NCI-H1436 (cell line): ENCODE measurements around the gene TRAF3.
"Not testable (repeated sequence)": the region's sequence is repeated elsewhere in the genome, so short reads cannot be mapped to it uniquely, and the experiment has no call there.

Source experiments
- DNase-seq: peaks from one replicate; lab custom pipeline; 2025; lab: John Stamatoyannopoulos, UW

TRAF3 gene

DNA sequence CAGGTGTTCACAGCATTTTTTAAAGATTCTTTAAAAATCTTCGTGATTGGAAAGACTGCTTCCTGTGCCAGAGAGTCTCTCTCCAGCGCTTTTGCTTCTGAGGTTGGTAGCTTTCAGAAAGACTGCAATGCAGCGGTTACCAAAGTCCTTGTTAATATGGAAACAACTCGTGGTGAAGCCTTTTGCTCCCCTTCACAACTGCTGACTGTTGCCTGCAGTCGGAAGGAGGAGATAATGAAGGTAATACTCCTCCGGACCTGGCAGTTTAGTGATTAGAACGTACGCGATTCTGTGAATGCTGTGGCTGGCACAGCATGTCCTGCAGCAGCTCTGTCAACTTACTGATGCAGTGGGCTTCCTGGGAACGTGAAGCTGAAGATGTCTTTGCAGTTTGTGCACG, 50.9 kb downstream of the TRAF3 start:
- DNase-seq: no peak

DNA sequence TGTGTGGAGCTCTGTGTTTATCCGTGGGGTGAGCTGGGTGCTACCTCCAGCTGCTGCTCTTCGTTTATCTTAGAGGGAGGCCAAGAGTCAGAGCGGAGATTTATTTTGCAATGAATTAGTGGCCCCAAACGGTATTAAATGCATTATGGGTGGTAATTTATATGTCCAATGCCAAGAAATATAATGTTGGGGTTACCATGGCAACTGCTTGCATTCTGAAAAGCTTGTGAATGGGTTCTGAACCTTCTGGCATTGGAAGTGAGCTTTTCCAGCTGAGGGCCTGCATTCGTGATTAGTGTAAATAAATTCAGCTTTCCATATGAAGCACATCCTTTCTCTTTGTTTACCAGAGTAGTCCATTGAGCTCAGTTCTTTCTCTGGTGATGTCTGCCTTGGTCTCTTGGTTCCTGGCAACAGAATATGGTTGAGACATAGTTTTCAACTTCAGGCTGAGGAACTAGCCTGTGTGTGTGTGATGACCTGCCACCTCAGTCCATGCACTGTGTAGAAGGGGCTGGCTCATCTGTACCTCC, 51.8 kb downstream of the TRAF3 start:
- DNase-seq: no peak

DNA sequence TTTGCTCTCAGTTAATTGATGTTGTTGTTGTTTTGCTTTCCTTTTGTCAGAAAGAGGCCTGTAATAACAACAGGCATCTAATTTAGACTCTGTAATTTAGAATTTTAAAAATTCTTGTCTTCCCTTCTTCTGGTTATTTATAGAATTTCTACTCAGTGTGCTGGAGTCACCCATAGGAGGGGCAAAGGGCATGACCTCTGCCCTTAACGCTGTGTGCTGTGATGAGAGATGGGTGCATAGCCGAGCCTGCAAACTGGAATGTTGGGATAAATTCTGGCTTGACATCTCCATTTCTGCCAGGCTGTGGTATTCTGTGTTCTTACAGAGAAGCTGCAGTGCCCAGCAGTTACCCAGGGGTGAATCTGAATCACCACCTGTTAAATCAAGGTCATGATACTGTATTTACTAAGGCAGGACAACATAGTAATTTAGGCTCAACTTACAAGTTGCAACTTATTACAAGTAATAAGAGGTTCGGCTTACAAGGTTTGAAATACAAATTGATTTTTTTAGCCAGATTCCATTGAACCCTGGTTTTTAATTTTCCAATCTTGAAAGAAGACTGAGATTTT, 53.3 kb downstream of the TRAF3 start:
- no peak for DNase-seq

DNA sequence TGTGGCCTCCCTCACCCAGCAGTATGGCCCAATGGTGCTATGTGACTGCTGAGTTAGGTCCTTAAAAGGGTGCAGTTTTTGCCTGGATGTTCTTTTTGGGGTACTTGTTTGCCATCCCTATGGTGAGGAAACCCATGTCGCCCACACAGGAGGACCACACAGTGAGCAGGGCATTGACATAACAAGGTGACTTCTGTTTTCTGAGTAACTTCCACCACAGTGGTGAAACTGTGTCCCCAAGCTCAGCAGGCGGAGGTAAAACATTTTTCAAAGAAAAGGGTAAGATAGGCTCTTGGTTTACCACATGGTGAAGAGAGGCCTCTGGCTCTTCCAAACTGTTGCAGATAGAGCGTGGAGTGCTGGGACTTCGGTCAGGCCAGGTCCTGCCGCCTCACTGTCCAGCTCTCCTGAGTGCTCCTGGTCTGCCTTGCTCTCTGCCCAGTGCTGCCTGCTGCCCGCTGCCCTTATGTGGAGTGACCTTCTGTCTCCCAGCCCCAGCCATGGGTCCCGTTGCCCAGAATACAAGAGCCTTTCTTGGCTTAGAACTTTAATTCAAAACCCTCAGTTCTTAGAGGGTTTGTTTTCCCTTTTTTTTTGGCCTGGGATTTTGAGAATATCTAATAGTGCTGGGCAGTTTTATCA, 54.0 kb downstream of the TRAF3 start:
- DNase-seq: no peak

DNA sequence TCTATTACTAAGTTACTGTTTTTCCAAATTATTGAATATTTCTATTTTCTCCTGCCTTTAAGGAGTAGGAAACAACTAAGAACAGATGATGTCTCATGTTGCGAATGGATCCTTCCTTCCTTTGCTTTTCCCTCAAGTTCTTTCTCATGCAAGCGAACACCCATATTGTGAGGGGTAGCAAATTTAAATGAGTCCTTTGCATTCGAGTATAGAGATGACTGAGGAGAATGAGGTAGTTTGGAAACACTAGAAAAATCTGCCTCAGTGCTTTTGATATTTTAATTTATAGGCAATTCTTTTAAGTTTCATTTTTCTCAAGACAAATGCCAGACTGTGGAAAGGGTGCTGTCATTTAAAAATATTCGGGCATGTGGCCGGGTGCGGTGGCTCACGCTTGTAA, 56.1 kb downstream of the TRAF3 start:
- DNase-seq: no peak

DNA sequence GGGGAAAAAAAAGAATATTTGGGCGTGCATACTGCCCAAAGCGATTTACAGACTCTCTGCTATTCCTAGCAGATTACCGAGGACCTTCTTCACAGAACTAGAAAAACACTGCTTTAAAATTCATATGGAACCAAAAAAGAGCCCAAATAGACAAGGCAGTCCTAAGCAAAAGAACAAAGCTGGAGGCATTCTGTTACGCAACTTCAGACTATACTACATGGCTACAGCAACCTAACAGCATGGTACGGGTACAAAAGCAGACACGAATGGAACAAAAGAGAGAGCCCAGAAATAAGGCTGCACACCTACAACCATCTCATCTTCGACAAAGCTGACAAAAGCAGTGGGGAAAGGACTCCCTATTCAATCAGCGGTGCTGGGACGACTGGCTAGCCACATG, 56.7 kb downstream of the TRAF3 start:
- DNase-seq: no peak

DNA sequence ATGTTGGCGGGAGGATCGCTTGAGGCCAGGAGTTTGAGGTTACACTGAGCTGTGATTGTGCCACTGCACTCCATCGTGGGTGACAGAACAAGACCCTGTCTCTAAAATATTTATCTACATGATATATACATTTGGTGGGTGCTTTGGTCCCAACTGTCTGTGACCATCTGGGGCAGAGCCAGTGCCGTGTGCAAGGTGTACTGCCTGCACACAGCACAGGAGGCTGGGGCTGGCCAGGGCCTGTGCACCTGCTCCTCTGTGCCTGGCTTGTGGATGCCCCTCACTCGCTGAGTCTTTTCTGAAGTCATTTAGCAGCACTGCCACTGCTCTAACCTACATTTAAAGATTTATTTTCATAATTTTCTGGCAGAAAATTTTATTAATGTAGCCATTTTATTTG, 58.7 kb downstream of the TRAF3 start:
- no peak for DNase-seq

DNA sequence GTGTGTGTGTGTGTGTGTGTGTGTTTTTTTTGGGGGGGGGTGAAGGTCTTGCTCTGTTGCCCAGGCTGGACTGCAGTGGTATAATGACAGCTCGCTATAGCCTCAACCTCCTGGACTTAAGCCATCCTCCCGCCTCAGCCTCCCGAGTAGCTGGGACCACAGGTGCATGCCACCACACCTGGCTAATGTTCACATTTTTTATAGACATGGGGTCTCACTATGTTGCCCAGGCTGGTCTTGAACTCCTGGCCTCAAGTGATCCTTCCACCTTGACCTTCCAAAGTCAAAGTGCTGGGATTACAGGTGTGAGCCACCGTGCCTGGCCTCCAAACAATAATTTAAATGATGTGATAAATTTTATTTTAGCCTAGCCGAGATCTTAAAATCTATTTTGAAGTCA, 59.9 kb downstream of the TRAF3 start:
- not testable (repeated sequence) for DNase-seq

DNA sequence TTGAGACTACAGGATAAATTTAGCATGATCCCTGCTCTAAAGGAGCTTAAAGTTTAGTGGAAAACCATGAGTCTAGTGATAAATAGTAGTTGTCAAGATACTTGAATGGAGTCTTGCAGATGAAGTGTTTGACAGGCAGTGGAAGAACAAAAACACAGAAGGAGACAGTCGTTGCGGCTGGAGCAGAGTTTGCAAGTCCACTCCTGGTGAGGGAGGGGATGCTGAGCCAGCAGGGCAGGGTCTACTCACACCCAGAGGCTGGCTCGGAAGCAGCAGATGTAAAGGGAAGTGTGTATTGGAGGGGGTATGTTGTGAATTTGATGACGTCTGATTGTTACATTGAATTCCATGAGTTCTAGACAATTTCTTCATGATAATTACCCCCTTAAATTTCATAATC, 61.3 kb downstream of the TRAF3 start:
- DNase-seq: no peak

DNA sequence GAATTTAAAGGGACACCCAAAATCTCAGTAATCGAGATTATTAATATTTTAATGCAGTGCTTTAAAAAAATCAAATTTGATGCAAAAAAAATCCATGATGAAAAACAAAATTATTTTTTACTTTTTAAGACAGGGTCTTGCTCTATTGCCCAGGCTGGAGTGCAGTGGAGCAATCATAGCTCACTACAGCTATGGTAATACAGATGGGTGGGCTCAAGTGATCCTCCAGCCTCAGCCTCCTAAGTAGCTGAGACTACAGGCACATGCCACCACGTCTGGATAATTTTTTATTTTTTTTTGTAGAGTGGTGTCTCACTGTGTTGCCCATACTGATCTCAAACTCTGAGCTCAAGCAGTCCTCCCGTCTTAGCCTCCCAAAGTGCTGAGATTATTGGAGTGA, 62.9 kb downstream of the TRAF3 start:
- DNase-seq: no peak

DNA sequence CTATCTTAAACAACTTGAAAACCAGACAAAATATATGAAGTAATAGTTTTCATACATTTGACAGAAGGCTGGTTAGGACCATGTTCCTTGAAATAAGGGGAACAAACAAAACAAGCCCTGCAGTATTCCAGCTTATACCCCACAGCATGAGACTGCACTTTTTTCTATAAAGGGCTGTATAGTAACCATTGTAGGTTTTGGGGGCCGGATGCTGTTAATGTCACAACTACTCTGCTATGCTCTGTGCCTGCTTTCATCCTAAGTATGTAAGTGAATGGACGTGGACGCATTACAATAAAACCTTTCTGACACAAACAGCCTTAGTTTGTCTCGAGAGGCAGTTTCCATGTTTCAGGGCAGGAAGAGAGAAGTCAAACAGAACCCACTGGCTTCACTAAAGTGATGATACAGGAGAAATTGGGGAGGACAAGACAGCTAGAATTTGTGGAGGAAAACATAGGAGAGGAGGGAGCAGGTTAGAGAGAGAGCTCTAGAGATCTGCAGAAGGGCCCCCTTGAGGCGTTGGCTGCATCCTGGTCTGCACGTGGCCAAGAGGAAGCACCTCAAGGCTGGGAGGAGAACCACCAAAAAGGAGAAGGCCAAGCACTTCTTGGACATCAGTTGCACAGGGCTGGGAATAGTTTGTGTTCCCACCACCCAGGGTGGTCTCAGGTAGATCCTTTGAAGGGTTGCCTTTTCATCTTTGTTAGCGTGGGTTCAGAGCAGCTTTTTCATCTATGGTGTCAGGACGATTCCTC, 63.7 kb downstream of the TRAF3 start:
- DNase-seq: no peak

DNA sequence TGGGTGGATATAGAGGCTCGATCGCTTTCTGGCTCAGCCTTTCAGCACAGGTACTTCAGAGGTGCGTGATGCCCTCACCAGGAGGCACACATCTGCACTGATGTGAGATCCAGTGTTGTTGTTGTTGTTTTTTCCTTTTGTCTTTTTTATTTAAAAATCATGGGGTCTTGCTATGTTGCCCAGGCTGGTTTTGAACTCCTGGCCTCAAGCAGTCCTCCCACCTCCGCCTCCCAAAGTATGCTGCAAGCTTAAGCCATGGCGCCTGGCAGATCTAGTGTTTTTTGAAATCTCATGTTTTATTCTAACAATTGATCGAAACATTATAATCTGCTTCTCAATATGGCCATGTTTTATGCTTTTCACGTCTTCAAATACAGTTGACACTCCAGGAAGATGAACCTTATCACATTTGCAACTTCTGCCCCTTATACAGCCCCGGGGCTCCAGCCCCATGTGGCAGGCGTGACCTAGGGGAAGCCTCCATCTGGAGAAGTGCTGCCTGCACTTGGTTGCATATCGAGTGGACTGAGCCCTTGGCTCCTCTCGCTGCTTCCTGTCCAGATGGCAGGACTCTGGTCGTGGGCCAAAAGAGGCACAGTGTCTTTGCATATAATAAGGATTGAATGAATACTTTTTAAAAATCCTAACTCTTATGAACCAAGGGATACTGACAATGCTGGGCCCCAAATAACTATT, 71.7 kb downstream of the TRAF3 start:
- DNase-seq: no peak

DNA sequence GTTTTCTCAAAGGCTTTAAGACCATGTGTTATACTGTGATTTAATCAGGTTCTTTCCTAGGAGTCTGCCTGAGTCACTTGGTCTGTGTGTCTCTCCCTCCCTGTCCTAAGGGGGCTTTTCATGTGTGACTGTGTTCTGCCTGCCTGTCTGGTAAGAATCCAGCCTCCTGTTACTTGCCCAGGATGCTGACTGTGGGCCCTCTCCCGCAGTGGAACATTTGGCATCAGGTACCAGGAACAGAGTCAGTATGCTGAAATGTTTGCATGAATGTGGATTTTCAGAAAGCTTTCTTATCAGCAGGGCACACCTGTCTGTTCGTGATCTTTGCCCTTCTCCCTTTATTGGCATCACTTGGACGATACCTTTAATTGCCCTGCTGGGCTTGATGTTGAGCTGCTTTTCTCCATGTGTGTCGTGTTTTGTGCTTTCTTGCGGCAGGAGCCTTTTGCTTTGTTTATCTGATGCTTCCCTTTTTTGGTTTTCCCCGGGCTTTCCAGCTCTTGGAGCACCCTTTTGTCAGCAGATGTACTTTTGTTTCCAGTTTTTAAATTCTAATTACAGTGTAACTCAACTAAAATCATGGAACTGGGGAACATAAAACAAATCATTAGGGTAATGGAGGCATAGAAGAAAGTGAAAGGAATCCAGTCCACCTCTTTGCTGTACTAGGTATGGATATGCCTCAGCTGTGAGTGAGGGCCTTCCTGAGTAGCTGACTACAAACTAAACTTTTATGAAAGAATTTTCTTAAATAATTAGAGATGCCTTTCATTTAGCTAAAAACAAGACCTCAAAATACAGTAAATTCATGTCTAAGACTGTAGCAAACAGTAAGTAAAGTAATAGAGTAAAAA, 72.5 kb downstream of the TRAF3 start:
- no peak for DNase-seq

DNA sequence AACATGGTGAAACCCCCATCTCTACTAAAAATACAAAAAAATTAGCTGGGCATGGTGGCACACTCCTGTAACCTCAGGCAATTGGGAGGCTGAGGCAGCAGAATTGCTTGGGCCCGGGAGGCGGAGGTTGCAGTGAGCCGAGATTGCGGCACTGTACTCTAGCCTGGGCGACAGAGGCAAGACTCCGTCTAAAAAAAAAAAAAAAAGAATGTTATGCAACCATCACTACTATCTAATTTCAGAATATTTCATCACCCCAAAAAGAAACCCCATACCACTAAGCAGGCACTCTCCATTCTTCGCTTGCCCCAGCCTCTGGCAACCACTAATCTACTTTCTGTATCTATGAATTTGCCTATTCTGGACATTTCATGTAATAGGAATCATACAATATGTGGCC, 76.4 kb downstream of the TRAF3 start:
- no peak for DNase-seq

DNA sequence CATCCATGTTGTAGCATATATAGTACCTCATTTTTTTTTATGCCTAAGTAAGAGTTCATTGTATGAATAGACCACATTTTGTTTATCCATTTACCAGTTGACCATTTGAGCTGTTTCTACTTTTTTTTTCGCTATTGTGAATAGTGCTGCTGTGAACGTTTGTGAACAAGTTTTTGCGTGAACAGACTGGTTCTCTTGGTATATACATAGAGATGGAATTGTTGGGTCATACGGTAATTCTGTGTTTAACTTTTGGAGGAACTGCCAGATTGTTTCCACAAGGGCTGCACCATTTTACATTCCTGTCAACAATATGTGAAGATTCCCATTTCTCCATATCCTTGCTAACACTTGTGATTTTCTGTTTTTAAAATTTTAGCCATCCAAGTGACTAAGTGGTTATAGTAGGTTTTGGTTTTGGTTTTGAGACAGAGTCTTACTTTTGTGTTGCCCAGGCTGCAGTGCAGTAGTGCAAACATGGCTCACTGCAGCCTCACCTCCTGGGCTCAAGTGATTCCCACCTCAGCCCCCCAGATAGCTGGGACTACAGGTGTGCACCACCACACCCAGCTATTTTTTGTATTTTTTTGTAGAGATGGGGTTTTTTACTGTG, 76.9 kb downstream of the TRAF3 start:
- no peak for DNase-seq

DNA sequence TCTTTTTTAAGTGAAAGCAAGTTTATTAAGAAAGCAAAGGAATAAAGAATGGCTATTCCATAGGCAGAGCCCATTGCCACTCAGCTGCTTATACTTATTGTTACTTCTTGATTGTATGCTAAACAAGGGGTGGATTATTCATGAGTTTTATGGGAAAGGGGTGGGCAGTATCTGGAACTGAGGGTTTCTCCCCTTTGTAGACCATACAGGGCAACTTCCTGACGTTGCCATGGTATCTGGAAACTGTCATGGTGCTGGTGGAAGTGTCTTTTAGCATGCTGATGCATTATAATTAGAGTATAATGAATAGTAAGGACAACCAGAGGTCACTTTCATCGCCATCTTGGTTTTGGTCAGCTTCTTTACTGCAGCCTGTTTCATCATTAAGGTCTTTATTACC, 78.9 kb downstream of the TRAF3 start:
- DNase-seq: no peak

DNA sequence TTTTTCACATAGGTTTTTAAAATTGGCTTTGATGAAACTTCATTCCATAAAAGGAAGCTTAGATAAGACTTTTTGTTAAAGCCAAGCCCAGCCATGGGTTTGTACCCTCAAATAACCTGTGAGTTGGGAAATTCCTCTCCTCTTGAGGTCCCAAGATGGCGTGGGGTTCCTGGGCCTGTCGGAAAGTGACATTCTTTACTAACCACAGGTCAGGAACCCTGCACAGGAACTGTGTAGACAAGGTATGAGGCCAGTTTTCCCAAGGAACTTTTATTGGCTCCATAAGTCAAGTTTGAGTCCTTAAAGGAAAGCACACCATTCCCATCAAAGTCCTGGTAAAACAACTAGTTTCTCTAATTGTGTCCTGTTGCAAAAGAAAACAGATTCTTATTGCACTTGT, 80.2 kb downstream of the TRAF3 start:
- no peak for DNase-seq

DNA sequence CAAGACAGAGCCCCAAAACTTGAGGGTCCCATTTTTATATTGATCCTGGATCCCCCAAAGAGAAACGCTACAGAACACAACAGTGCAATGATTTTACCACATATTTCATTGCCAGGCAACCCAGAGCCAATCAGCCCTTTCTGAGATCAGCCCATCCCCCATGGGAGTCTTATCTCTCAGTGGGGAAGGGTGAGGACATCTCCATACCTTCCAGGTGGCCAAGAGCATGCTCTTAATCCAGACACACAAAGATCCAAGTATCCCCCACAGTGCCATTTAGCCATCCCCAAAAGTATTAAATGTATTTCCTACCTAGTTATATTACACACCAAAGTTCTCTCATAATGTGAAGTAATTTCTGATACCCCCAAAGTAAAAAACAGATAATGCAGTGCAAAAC, 82.7 kb downstream of the TRAF3 start:
- no peak for DNase-seq

DNA sequence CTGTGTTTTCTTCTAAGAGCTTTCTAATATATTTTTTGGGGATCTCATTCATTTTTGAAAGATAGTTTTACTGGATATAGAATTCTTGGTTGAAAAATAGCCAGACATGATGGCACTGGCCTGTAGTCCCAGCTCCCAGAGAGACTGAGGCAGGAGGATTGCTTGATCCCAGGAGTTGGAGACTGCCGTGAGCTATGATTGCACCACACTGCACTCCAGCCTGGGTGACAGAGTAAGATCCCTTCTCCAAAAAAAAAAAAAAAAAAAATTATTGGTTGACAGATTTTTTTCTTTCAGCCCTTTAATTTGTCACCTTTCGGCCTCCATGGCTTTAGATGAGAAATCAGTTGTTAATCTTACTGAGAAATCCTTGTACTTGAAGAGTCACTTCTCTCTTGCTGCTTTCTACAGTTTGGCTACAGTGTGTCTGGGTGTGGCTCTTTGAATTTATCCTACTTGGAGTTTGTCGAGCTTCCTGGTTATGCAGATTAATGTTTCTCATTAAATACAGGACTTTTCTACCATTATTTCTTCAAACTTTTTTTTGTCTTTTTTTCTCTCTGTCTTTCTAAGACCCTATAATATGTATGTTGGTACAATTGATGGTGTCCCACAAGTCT, 85.0 kb downstream of the TRAF3 start:
- DNase-seq: no peak

DNA sequence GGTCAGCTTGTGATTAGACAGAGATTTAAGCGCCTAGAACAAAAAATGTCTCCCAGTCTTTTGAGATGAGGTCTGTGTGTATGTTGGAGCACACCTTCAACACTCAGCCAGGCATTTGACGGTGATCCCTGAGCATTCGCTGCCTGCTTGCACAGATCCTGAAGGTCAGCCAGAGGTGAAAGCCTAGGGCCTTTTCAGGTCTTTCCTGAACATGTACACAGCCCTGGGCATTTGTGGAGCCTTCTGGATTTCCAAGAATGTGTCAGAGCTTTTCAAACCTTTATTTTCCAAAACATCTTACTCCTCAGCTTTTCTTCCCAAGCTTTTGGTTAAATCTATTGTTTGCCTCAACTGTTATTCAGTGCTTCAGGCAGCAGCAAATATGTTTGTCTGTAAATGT, 86.1 kb downstream of the TRAF3 start:
- no peak for DNase-seq

DNA sequence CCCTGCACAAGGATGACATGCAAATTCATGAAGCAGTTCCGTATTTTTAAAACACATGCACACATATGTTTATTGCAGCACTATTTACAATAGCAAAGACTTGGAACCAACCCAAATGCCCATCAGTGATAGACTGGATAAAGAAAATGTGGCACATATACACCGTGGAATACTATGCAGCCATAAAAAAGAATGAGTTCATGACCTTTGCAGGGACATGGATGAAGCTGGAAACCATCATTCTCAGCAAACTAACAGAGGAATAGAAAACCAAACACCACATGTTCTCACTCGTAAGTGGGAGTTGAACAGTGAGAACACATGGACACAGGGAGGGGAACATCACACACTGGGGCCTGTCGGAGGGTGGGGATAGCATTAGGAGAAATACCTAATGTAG, 88.7 kb downstream of the TRAF3 start:
- not testable (repeated sequence) for DNase-seq
